ENCODE measurements around the gene LIFR.

The LIFR gene

DNA sequence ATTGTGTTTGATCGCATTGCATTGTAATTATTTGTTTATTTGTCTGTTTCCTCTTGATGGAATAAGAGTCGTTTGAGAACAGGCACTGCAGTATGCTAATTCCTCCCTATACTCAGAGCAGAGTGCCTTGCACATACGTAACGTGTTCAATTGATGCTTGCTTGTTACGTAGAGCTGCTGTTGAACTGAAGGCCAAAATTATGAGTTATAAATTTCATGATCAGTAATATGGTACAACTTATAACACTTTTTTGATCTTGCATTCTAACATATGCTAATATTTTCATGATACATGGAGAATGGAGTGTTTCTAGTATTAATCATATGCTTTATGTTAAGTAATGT lies 26.5 kb upstream of the LIFR start:
- no peak overlapping the region for H3K4me3 ChIP-seq (replicated peaks; ENCODE audit: low read depth, low read length)
- no peak for DNase-seq (ENCODE audit: extremely low read depth, low read depth)
- TF ChIP-seq, protein P1, sequence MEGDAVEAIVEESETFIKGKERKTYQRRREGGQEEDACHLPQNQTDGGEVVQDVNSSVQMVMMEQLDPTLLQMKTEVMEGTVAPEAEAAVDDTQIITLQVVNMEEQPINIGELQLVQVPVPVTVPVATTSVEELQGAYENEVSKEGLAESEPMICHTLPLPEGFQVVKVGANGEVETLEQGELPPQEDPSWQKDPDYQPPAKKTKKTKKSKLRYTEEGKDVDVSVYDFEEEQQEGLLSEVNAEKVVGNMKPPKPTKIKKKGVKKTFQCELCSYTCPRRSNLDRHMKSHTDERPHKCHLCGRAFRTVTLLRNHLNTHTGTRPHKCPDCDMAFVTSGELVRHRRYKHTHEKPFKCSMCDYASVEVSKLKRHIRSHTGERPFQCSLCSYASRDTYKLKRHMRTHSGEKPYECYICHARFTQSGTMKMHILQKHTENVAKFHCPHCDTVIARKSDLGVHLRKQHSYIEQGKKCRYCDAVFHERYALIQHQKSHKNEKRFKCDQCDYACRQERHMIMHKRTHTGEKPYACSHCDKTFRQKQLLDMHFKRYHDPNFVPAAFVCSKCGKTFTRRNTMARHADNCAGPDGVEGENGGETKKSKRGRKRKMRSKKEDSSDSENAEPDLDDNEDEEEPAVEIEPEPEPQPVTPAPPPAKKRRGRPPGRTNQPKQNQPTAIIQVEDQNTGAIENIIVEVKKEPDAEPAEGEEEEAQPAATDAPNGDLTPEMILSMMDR (IDR thresholded peaks at IDR 0.05; ENCODE audit: low read depth, low read length, missing control alignments): no peak

DNA sequence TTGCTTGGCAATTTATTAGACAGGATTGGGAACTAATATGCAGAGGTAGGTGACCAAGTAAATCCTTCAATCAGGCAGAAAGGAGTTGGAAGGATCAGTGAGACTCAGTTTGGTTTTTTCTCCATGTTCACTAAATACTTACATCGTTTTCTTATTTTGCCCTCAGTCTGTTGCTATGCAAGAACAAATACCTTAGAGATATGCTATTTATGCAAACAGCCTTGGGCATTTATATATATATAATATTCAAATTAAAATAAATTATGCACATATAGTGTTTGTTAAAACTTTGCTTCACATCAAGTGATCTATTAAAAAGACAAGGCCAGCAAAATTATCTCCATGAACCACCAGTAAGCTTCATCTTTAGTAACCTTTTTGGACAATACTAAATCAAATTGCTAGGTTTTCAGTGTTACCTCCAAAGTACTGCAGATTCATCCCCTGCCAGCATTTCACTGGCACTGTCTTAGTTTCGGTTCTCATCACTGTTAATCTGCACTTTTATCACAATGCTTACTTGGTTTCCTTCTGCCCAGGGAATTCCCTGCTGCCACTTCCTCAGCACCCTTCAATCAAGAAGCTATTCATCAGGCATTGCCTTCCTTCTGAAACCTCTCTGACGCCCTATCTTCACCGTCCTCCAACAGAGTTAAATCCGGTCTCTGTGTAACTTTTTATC lies 26.0 kb upstream of the LIFR start:
- no peak for DNase-seq (ENCODE audit: extremely low read depth, low read depth)
- TF ChIP-seq, protein P1 (IDR thresholded peaks at IDR 0.05; ENCODE audit: low read depth, low read length, missing control alignments): no peak
- H3K4me3 ChIP-seq (replicated peaks; ENCODE audit: low read depth, low read length): no peak overlapping the region

DNA sequence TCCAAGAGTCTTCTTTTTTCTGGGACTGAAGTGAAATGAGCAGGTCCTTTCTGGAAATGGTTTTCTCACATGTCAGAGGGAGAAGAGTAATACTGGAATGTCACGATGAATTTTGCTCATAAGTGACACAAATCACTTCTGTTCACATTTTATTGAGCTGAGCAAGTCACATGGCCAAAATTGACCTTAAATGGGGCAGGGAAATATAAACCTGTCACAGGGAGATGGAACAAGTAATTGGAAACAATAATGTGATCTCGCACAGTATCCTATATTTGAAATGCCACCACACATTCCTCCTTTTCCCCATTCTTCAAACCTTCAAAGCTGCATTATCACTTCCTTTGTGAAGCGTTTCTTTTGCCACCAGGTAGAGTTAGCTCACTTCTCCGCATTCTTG lies 25.2 kb upstream of the LIFR start:
- no peak overlapping the region for H3K4me3 ChIP-seq (replicated peaks; ENCODE audit: low read depth, low read length)
- TF ChIP-seq, protein P1 (IDR thresholded peaks at IDR 0.05; ENCODE audit: low read depth, low read length, missing control alignments): no peak
- DNase-seq (ENCODE audit: extremely low read depth, low read depth): no peak

DNA sequence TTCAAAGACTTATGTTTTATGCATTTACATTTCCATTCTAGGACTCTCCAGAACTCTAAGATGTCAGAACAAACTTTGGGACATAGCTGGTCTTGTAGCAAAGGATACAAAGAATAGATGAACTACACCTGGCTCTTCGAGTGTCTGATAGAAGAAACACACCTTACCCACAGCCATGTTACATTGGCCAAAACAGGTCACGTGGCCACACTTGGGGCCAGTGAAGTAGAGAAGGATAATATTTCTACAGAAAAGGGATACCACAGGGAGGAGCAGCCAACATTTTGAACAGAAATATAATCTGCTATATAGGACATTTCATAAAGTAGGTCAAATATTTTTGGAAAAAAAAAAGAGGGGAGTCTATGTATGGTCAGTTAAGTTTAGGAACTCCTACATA lies 22.7 kb upstream of the LIFR start:
- TF ChIP-seq, protein P1 (IDR thresholded peaks at IDR 0.05; ENCODE audit: low read depth, low read length, missing control alignments): no peak
- DNase-seq (ENCODE audit: extremely low read depth, low read depth): no peak

DNA sequence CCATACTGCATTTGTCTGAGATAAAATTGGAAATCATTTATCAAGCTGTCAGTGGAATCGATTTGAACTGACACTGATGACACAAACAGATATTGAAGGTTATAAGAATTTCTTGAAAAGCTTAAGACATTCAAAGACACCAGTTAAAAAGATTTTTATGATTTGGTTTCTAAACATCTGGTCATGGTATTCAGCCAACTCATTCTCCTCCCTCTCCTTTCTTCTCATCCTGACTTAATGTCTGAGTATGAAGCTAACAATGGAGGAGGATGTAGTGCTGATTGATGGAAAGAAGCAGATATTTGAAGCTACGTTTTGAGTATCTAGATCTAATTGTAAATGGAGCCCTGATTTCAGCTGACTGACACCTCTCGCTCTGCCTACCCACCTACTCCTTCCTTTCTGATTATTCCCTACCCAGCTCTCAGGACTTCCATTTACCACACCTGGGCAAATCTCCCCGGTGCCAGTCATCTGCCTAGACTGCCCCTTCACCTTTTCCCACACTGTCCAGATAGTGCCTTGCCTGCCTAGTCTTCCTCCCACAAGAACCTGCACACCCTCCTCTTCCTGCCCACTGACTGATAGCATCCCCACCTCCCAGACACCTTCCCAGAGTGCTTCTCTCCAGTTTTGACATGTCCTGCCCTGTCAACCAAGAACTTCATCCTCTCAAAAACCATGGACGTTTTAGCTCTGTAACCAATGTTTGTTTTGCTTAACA lies 20.7 kb upstream of the LIFR start:
- DNase-seq (ENCODE audit: extremely low read depth, low read depth): no peak
- H3K4me3 ChIP-seq (replicated peaks; ENCODE audit: low read depth, low read length): no peak overlapping the region
- TF ChIP-seq, protein P1 (IDR thresholded peaks at IDR 0.05; ENCODE audit: low read depth, low read length, missing control alignments): no peak

More for the DNA sequence above, 22.7 kb upstream of the LIFR start:
- H3K4me3 ChIP-seq (replicated peaks; ENCODE audit: low read depth, low read length): no peak overlapping the region

DNA sequence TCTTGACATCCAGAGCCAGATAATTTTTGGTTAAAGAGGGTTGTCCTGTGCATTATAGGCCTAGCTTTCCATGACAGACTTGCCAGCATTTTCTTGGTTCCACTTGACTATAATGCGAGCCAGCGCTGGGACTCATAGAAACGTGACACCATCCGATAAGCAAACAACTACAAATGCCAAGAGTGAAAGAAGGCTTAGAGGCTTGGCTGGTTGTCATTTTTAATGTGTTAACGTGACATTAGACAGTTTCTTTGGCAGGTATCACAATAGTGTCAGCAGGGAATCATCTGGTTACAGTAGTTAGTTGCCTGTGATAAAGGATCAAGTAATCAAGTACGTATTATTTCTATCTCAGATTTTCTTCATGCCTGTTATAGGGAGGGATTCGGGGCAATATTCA lies 20.0 kb upstream of the LIFR start:
- TF ChIP-seq, protein P1 (IDR thresholded peaks at IDR 0.05; ENCODE audit: low read depth, low read length, missing control alignments): no peak
- no peak overlapping the region for H3K4me3 ChIP-seq (replicated peaks; ENCODE audit: low read depth, low read length)
- DNase-seq (ENCODE audit: extremely low read depth, low read depth): no peak
